PFSK-1 (cell line): ENCODE results near the gene C19orf25.

Source experiments
- SIN3A ChIP-seq: IDR thresholded peaks from 2 replicates; pipeline ENCODE4 v1.6.1; 2012; ENCODE audit warnings: mild to moderate bottlenecking, low read length, moderate library complexity, borderline replicate concordance; ENCODE audit not compliant: insufficient read depth
- TF ChIP-seq, protein P1 (sequence below), 2 experiments: IDR thresholded peaks; 2 replicates each; pipeline versions ENCODE4 v1.6.1 to v1.8.0; 2011 to 2012; ENCODE audit warnings: low read depth in 2 of 2, low read length in 2 of 2, control low read depth in 1 of 2, inconsistent platforms in 1 of 2, mild to moderate bottlenecking in 1 of 2, moderate library complexity in 1 of 2; ENCODE audit not compliant: insufficient read depth in 1 of 2

GRCh38 chr19:1465191-1466016 lies 13.6 kb downstream of the C19orf25 start:
- TF ChIP-seq SIN3A = no peak
- TF ChIP-seq, protein P1, sequence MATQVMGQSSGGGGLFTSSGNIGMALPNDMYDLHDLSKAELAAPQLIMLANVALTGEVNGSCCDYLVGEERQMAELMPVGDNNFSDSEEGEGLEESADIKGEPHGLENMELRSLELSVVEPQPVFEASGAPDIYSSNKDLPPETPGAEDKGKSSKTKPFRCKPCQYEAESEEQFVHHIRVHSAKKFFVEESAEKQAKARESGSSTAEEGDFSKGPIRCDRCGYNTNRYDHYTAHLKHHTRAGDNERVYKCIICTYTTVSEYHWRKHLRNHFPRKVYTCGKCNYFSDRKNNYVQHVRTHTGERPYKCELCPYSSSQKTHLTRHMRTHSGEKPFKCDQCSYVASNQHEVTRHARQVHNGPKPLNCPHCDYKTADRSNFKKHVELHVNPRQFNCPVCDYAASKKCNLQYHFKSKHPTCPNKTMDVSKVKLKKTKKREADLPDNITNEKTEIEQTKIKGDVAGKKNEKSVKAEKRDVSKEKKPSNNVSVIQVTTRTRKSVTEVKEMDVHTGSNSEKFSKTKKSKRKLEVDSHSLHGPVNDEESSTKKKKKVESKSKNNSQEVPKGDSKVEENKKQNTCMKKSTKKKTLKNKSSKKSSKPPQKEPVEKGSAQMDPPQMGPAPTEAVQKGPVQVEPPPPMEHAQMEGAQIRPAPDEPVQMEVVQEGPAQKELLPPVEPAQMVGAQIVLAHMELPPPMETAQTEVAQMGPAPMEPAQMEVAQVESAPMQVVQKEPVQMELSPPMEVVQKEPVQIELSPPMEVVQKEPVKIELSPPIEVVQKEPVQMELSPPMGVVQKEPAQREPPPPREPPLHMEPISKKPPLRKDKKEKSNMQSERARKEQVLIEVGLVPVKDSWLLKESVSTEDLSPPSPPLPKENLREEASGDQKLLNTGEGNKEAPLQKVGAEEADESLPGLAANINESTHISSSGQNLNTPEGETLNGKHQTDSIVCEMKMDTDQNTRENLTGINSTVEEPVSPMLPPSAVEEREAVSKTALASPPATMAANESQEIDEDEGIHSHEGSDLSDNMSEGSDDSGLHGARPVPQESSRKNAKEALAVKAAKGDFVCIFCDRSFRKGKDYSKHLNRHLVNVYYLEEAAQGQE (IDR thresholded peaks at IDR 0.05; ENCODE audit: insufficient read depth in 1 of 2, low read depth in 2 of 2, low read length in 2 of 2) = no peak
